Measurements from ENCODE around the gene MAPK1. TPM values are rescaled to one million over a fixed set of nuclear protein-coding genes. Genes with fewer than 3 reads are reported as not detected.
A peak's percentile ranks its signal among the peaks of the same experiment; 100 is the strongest.
"Not testable (repeated sequence)": the region's sequence is repeated elsewhere in the genome, so short reads cannot be mapped to it uniquely, and the experiment has no call there.

Gene MAPK1
- total RNA-seq, 2 donors from 2014 or later = 39.7 to 42.6 TPM

GRCh38 chr22:21791635-21792625 lies 75.5 kb downstream of the MAPK1 start:
- no peak for TF ChIP-seq CTCF (IDR thresholded peaks at IDR 0.05)
- no peaks in the 10 kb centered on the region for H3K27me3 ChIP-seq
- H3K4me3 ChIP-seq = no peak overlapping the region
- peaks cover 41% of the 10 kb centered on the region for H3K36me3 ChIP-seq
- H3K9me3 ChIP-seq = no peaks in the 10 kb centered on the region
- peaks cover 0 to 10% of the 10 kb centered on the region in 2 donors for H3K4me1 ChIP-seq
- no peak overlapping the region for H3K27ac ChIP-seq
- DNase-seq (ENCODE audit: low spot score) = peak; percentile 18

GRCh38 chr22:21790849-21791610 lies 76.4 kb downstream of the MAPK1 start:
- H3K36me3 ChIP-seq = peaks cover 41% of the 10 kb centered on the region

GRCh38 chr22:21790359-21790758 lies 77.1 kb downstream of the MAPK1 start:
- Histone ChIP-seq H3K9me3 (no peaks in the 10 kb centered on the region), H3K4me3 (no peak overlapping the region), H3K4me1 (peaks cover 0 to 10% of the 10 kb centered on the region in 2 donors), H3K27ac (no peak overlapping the region), H3K27me3 (no peaks in the 10 kb centered on the region), H3K36me3 (peaks cover 41% of the 10 kb centered on the region)
- no peak for TF ChIP-seq CTCF (IDR thresholded peaks at IDR 0.05)
- DNase-seq (ENCODE audit: low spot score) = no peak

More at GRCh38 chr22:21790849-21791610, 76.4 kb downstream of the MAPK1 start:
- H3K4me3 ChIP-seq, H3K27me3 ChIP-seq, H3K27ac ChIP-seq, H3K9me3 ChIP-seq: not testable (repeated sequence)
- peak; percentile 48 for DNase-seq (ENCODE audit: low spot score)
- peaks cover 0 to 10% of the 10 kb centered on the region in 2 donors for H3K4me1 ChIP-seq

GRCh38 chr22:21787565-21787964 lies 79.9 kb downstream of the MAPK1 start:
- peak; percentile 11 for DNase-seq (ENCODE audit: low spot score)
- Histone ChIP-seq H3K36me3 (peaks cover 58% of the 10 kb centered on the region), H3K4me1 (peaks cover 0 to 10% of the 10 kb centered on the region in 2 donors)
- not testable (repeated sequence) for H3K27me3 ChIP-seq, H3K9me3 ChIP-seq, H3K27ac ChIP-seq, H3K4me3 ChIP-seq

- Histone ChIP-seq H3K4me1 (peaks cover 0 to 2% of the 10 kb centered on the region in 2 donors), H3K9me3 (no peaks in the 10 kb centered on the region), H3K36me3 (peaks cover 41% of the 10 kb centered on the region), H3K27ac (no peak overlapping the region), H3K27me3 (no peaks in the 10 kb centered on the region), H3K4me3 (no peak overlapping the region)
- TF ChIP-seq CTCF (IDR thresholded peaks at IDR 0.05) = no peak
- no peak for DNase-seq (ENCODE audit: low spot score)
These were observed 87.2 kb downstream of the MAPK1 start for GRCh38 chr22:21780259-21780658.

- no peak for TF ChIP-seq CTCF (IDR thresholded peaks at IDR 0.05)
- no peak overlapping the region for H3K4me3 ChIP-seq
- no peaks in the 10 kb centered on the region for H3K27me3 ChIP-seq
- no peak for DNase-seq (ENCODE audit: low spot score)
- H3K27ac ChIP-seq = no peak overlapping the region
- H3K36me3 ChIP-seq = peaks cover 33% of the 10 kb centered on the region
- H3K9me3 ChIP-seq = no peaks in the 10 kb centered on the region
- peaks cover 0 to 7% of the 10 kb centered on the region in 2 donors for H3K4me1 ChIP-seq
These were observed 88.0 kb downstream of the MAPK1 start for GRCh38 chr22:21779444-21779843.
